Gastroesophageal sphincter (tissue), 3 donors: ENCODE data around the gene CCM2L.

ENCODE experiments used
- CTCF ChIP-seq, 4 experiments: fragments of 200-600 bp in 2 of 4; fragments of 450-650 bp in 2 of 4; sonication (generic) in 1 of 4; IDR thresholded peaks; one replicate each; pipeline ENCODE4 v1.5.1; 2017 to 2019; ENCODE audit warnings: antibody characterized with exemption in 4 of 4, mild to moderate bottlenecking in 2 of 4, moderate library complexity in 2 of 4
- POLR2A ChIP-seq, 2 donors: fragments of 450-650 bp; IDR thresholded peaks; one replicate each; pipeline ENCODE4 v1.6.1; 2017; ENCODE audit warnings: antibody characterized with exemption in 2 of 2, mild to moderate bottlenecking in 2 of 2, moderate library complexity in 1 of 2
- POLR2AphosphoS5 ChIP-seq: sonication (generic); formaldehyde crosslinking; IDR thresholded peaks from one replicate; pipeline ENCODE4 v1.6.1; 2017; ENCODE audit warnings: antibody characterized with exemption

DNA sequence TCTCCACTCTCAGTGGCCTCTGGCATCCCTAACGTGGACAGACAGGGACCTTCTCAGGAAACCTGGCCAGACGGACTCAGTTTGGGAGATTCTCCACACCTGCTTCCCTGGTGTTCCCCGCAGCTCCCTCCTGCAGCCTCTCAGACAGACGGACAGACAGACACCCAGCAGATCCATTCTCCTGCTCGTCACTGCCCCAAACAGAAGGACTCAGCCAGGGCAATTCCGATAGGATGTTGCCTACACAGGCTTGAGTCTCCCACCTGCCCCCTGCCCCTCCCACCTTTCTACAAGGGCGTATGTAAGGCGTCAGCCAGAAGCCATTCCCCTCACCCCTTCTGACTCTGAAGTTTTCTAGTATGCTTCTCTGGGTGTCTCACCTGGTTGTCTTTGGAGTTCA lies 428 bp downstream of the CCM2L start:
- no peak for TF ChIP-seq CTCF (IDR thresholded peaks at IDR 0.05)
- no peak for TF ChIP-seq POLR2AphosphoS5
- TF ChIP-seq POLR2A (IDR thresholded peaks at IDR 0.05) = no peak
